ENCODE measurements around the gene ISYNA1. TPM values are rescaled to one million over a fixed set of nuclear protein-coding genes. Genes with fewer than 3 reads are reported as not detected.

The ISYNA1 gene
- polyA plus RNA-seq, 1 experiment, result 27.0 TPM

GRCh38 chr19:18428173-18428786 lies 9.7 kb downstream of the ISYNA1 start:
- DNase-seq (ENCODE audit: low read depth), result no peak
- H3K36me3 ChIP-seq (ENCODE audit: control insufficient read depth, insufficient read depth, low read length), result peaks cover 15% of the 10 kb centered on the region
- ChIA-PET POLR2A (interaction anchor here (0.6 kb wide), 1 partner anchor 29 kb away, joined by 6 read pairs; no protein-coding TSS in a partner anchor), CTCF (interaction anchor here (1.1 to 1.9 kb wide), 3 partner anchors 10 to 41 kb away, joined by 3 to 4 read pairs (median 3); partner anchors contain the start of gene SSBP4)
- H3K4me3 ChIP-seq (ENCODE audit: low read depth, low read length), result no peak overlapping the region
- no peak for TF ChIP-seq CTCF (IDR thresholded peaks at IDR 0.05; ENCODE audit: insufficient read depth, low read depth, low read length)
- no peaks in the 10 kb centered on the region for H3K27me3 ChIP-seq (ENCODE audit: control insufficient read depth, insufficient read depth, low read length)

GRCh38 chr19:18427743-18428113 lies 10.2 kb downstream of the ISYNA1 start:
- TF ChIP-seq CTCF (IDR thresholded peaks at IDR 0.05; ENCODE audit: insufficient read depth, low read depth, low read length), result no peak
- peaks cover 13% of the 10 kb centered on the region for H3K36me3 ChIP-seq (ENCODE audit: control insufficient read depth, insufficient read depth, low read length)
- POLR2A ChIA-PET, result no interaction called here
- CTCF ChIA-PET, result interaction anchor here (1.1 to 1.9 kb wide), 2 partner anchors 9 to 11 kb away, joined by 3 to 4 read pairs; partner anchors contain the start of gene SSBP4
- no peak overlapping the region for H3K4me3 ChIP-seq (ENCODE audit: low read depth, low read length)
- no peak for DNase-seq (ENCODE audit: low read depth)
- no peaks in the 10 kb centered on the region for H3K27me3 ChIP-seq (ENCODE audit: control insufficient read depth, insufficient read depth, low read length)

- DNase-seq (ENCODE audit: low read depth), result no peak
- H3K27me3 ChIP-seq (ENCODE audit: control insufficient read depth, insufficient read depth, low read length), result no peaks in the 10 kb centered on the region
- H3K36me3 ChIP-seq (ENCODE audit: control insufficient read depth, insufficient read depth, low read length), result peaks cover 13% of the 10 kb centered on the region
- TF ChIP-seq CTCF (IDR thresholded peaks at IDR 0.05; ENCODE audit: insufficient read depth, low read depth, low read length), result no peak
- POLR2A ChIA-PET, result no interaction called here
- no peak overlapping the region for H3K4me3 ChIP-seq (ENCODE audit: low read depth, low read length)
- CTCF ChIA-PET, result interaction anchor here (1.1 to 1.9 kb wide), 3 partner anchors 8 to 223 kb away, joined by 3 to 4 read pairs (median 3); partner anchors contain the start of genes RAB3A and SSBP4
Measured at GRCh38 chr19:18427080-18427742, 10.7 kb downstream of the ISYNA1 start.

GRCh38 chr19:18426416-18426767 lies 11.5 kb downstream of the ISYNA1 start:
- Histone ChIP-seq H3K27me3 (ENCODE audit: control insufficient read depth, insufficient read depth, low read length) (no peaks in the 10 kb centered on the region), H3K4me3 (ENCODE audit: low read depth, low read length) (no peak overlapping the region), H3K36me3 (ENCODE audit: control insufficient read depth, insufficient read depth, low read length) (peaks cover 14% of the 10 kb centered on the region)
- DNase-seq (ENCODE audit: low read depth), result no peak
- ChIA-PET POLR2A (no interaction called here), CTCF (interaction anchor here (1.1 kb wide), 1 partner anchor 222 kb away, joined by 3 read pairs; the partner anchor contains the start of gene RAB3A)
- no peak for TF ChIP-seq CTCF (IDR thresholded peaks at IDR 0.05; ENCODE audit: insufficient read depth, low read depth, low read length)
